Neural progenitor cell (in vitro differentiated cells): Measurements from ENCODE around the gene CLNK. TPM values are rescaled to one million over a fixed set of nuclear protein-coding genes. Genes with fewer than 3 reads are reported as not detected.

Source experiments
- DNase-seq: peaks from one replicate; pipeline ENCODE4 v3.0.0-alpha.2; 2016; ENCODE audit warnings: low spot score
- H2AFZ ChIP-seq: fragments of 200-600 bp; sonication (generic); replicated peaks from 2 replicates; pipeline ENCODE4 v1.6.1; 2016; ENCODE audit warnings: antibody characterized with exemption
- H3F3A ChIP-seq: fragments of 200-600 bp; sonication (generic); 2 replicates; pipeline ENCODE4 v1.6.1; 2016; ENCODE audit warnings: antibody characterized with exemption, low read depth
- H3K27ac ChIP-seq: fragments of 200-600 bp; sonication (generic); 2 replicates; pipeline ENCODE4 v1.5.1; 2016; ENCODE audit warnings: mild to moderate bottlenecking
- H3K27me3 ChIP-seq: fragments of 200-600 bp; sonication (generic); 2 replicates; pipeline ENCODE4 v1.6.1; 2016; ENCODE audit warnings: mild to moderate bottlenecking, moderate library complexity
- H3K36me3 ChIP-seq: fragments of 200-600 bp; sonication (generic); 2 replicates; pipeline ENCODE4 v1.5.1; 2016
- H3K4me1 ChIP-seq: fragments of 200-600 bp; sonication (generic); 2 replicates; pipeline ENCODE4 v1.6.1; 2016; ENCODE audit warnings: mixed run types
- H3K4me2 ChIP-seq: fragments of 200-600 bp; sonication (generic); 2 replicates; pipeline ENCODE4 v1.6.1; 2016
- H3K4me3 ChIP-seq: fragments of 200-600 bp; sonication (generic); 2 replicates; pipeline ENCODE4 v1.5.1; 2016
- H3K79me2 ChIP-seq: fragments of 200-600 bp; sonication (generic); 2 replicates; pipeline ENCODE4 v1.6.1; 2016; ENCODE audit warnings: low read depth
- H3K9ac ChIP-seq: fragments of 200-600 bp; sonication (generic); 2 replicates; pipeline ENCODE4 v1.6.1; 2016
- H3K9me3 ChIP-seq: fragments of 200-600 bp; sonication (generic); 2 replicates; pipeline ENCODE4 v1.5.1; 2016; ENCODE audit warnings: low read depth
- H4K20me1 ChIP-seq: fragments of 200-600 bp; sonication (generic); 2 replicates; pipeline ENCODE4 v1.6.1; 2016; ENCODE audit warnings: low read depth
- H3K27ac Mint-ChIP-seq: 3 replicates; pipeline ENCODE4 v1.8.0; 2021; ENCODE audit warnings: mixed read lengths
- H3K27me3 Mint-ChIP-seq: 2 replicates; pipeline ENCODE4 v1.8.0; 2022; ENCODE audit warnings: low read depth, mild to moderate bottlenecking, inconsistent platforms, moderate library complexity, mixed read lengths; ENCODE audit not compliant: insufficient read depth
- H3K36me3 Mint-ChIP-seq: 3 replicates; pipeline ENCODE4 v1.8.0; 2021; ENCODE audit warnings: mixed read lengths
- H3K4me1 Mint-ChIP-seq: 3 replicates; pipeline ENCODE4 v1.8.0; 2021; ENCODE audit warnings: mixed read lengths
- H3K4me3 Mint-ChIP-seq: 3 replicates; pipeline ENCODE4 v1.8.0; 2021; ENCODE audit warnings: mild to moderate bottlenecking, moderate library complexity, mixed read lengths
- H3K9me3 Mint-ChIP-seq: 3 replicates; pipeline ENCODE4 v1.8.0; 2020; ENCODE audit warnings: mixed read lengths
- EZH2 ChIP-seq: fragments of 200-600 bp; sonication (generic); IDR thresholded peaks from 2 replicates; pipeline ENCODE4 v1.6.1; 2017; ENCODE audit warnings: antibody characterized with exemption, mild to moderate bottlenecking, moderate library complexity
- EZH2phosphoT487 ChIP-seq: fragments of 200-600 bp; sonication (generic); IDR thresholded peaks from 2 replicates; pipeline ENCODE4 v1.6.1; 2017; ENCODE audit warnings: antibody characterized with exemption
- total RNA-seq: library from RNA; depleted of rRNA; stranded (reverse); fragments of >200 nt; gene quantifications from 2 replicates; pipeline ENCODE4 v1.2.3, GENCODE V29; 2015; ENCODE audit warnings: low replicate concordance
- TF ChIP-seq, protein P1 (sequence below): fragments of 200-600 bp; sonication (generic); IDR thresholded peaks from 2 replicates; pipeline ENCODE4 v1.5.1; 2017; ENCODE audit warnings: antibody characterized with exemption, mild to moderate bottlenecking

Gene CLNK
- total RNA-seq, 1 donor from 2014 or later, result not detected

GRCh38 chr4:10526429-10527222 lies 157.9 kb downstream of the CLNK start:
- no peaks in the 10 kb centered on the region for H4K20me1 ChIP-seq
- H3K79me2 ChIP-seq, result no peaks in the 10 kb centered on the region
- H3K4me1 ChIP-seq, result no peaks in the 10 kb centered on the region
- H3K4me2 ChIP-seq, result no peak overlapping the region
- H3K27me3 ChIP-seq, result no peaks in the 10 kb centered on the region
- H3K9me3 Mint-ChIP-seq, result no peaks in the 10 kb centered on the region
- H3K4me3 ChIP-seq, result no peak overlapping the region
- no peak for TF ChIP-seq EZH2
- TF ChIP-seq EZH2phosphoT487, result no peak
- TF ChIP-seq, protein P1, sequence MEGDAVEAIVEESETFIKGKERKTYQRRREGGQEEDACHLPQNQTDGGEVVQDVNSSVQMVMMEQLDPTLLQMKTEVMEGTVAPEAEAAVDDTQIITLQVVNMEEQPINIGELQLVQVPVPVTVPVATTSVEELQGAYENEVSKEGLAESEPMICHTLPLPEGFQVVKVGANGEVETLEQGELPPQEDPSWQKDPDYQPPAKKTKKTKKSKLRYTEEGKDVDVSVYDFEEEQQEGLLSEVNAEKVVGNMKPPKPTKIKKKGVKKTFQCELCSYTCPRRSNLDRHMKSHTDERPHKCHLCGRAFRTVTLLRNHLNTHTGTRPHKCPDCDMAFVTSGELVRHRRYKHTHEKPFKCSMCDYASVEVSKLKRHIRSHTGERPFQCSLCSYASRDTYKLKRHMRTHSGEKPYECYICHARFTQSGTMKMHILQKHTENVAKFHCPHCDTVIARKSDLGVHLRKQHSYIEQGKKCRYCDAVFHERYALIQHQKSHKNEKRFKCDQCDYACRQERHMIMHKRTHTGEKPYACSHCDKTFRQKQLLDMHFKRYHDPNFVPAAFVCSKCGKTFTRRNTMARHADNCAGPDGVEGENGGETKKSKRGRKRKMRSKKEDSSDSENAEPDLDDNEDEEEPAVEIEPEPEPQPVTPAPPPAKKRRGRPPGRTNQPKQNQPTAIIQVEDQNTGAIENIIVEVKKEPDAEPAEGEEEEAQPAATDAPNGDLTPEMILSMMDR, result no peak
- peak overlapping the region; percentile 9 for H2AFZ ChIP-seq
- H3K9me3 ChIP-seq, result no peaks in the 10 kb centered on the region
- H3K27ac ChIP-seq, result no peak overlapping the region
- no peaks in the 10 kb centered on the region for H3F3A ChIP-seq
- no peaks in the 10 kb centered on the region for H3K4me1 Mint-ChIP-seq
- H3K27ac Mint-ChIP-seq, result no peak overlapping the region
- H3K36me3 ChIP-seq, result no peaks in the 10 kb centered on the region
- DNase-seq, result no peak
- H3K9ac ChIP-seq, result no peak overlapping the region
- H3K27me3 Mint-ChIP-seq, result peaks cover 3% of the 10 kb centered on the region
- no peaks in the 10 kb centered on the region for H3K36me3 Mint-ChIP-seq
- H3K4me3 Mint-ChIP-seq, result no peak overlapping the region

GRCh38 chr4:10524196-10524833 lies 160.3 kb downstream of the CLNK start:
- Histone ChIP-seq H3K27ac (no peak overlapping the region), H3K9me3 (no peaks in the 10 kb centered on the region), H4K20me1 (no peaks in the 10 kb centered on the region), H3K79me2 (no peaks in the 10 kb centered on the region), H3K27me3 (no peaks in the 10 kb centered on the region), H2AFZ (no peak overlapping the region), H3K4me2 (no peak overlapping the region), H3K4me1 (no peaks in the 10 kb centered on the region), H3K36me3 (no peaks in the 10 kb centered on the region), H3F3A (no peaks in the 10 kb centered on the region), H3K4me3 (no peak overlapping the region), H3K9ac (no peak overlapping the region)
- no peak for TF ChIP-seq EZH2phosphoT487
- no peak for TF ChIP-seq EZH2
- TF ChIP-seq, protein P1, result no peak
- Mint-ChIP-seq H3K4me3 (no peak overlapping the region), H3K27me3 (no peaks in the 10 kb centered on the region), H3K9me3 (no peaks in the 10 kb centered on the region), H3K4me1 (no peaks in the 10 kb centered on the region), H3K36me3 (no peaks in the 10 kb centered on the region), H3K27ac (no peak overlapping the region)
- no peak for DNase-seq

GRCh38 chr4:10521424-10521823 lies 163.1 kb downstream of the CLNK start:
- H3K79me2 ChIP-seq, result no peaks in the 10 kb centered on the region
- peaks cover 4% of the 10 kb centered on the region for H3K9me3 ChIP-seq
- H3K4me2 ChIP-seq, result no peak overlapping the region
- H2AFZ ChIP-seq, result no peak overlapping the region
- no peak overlapping the region for H3K9ac ChIP-seq
- H3K27me3 Mint-ChIP-seq, result no peaks in the 10 kb centered on the region
- H3K4me1 Mint-ChIP-seq, result no peaks in the 10 kb centered on the region
- H3K9me3 Mint-ChIP-seq, result no peaks in the 10 kb centered on the region
- H3K4me1 ChIP-seq, result no peaks in the 10 kb centered on the region
- H3K4me3 Mint-ChIP-seq, result no peak overlapping the region
- no peak for DNase-seq
- H3K36me3 Mint-ChIP-seq, result no peaks in the 10 kb centered on the region
- H3K27me3 ChIP-seq, result no peaks in the 10 kb centered on the region
- H4K20me1 ChIP-seq, result no peaks in the 10 kb centered on the region
- no peak for TF ChIP-seq EZH2phosphoT487
- TF ChIP-seq, protein P1, result no peak
- TF ChIP-seq EZH2, result no peak
- no peaks in the 10 kb centered on the region for H3F3A ChIP-seq
- H3K27ac Mint-ChIP-seq, result no peak overlapping the region
- no peak overlapping the region for H3K4me3 ChIP-seq
- no peaks in the 10 kb centered on the region for H3K36me3 ChIP-seq
- H3K27ac ChIP-seq, result no peak overlapping the region
